OCI-LY7 (cell line): ENCODE results near the gene UBE2N. TPM values are rescaled to one million over a fixed set of nuclear protein-coding genes. Genes with fewer than 3 reads are reported as not detected.

ENCODE experiments used
- BruUV-seq: library from RNA; stranded (reverse); fragments of 400-500 nt; replicated peaks from 2 replicates; lab custom pipeline; 2021; lab: Mats Ljungman, UMichigan
- CTCF ChIA-PET: fragments of 300-600 bp; sonication (Branson Sonifier 250); formaldehyde crosslinking; loops from one replicate; lab custom pipeline; 2022; ENCODE audit warnings: antibody characterized with exemption; ENCODE audit not compliant: unreplicated experiment; lab: Charles Lee
- POLR2A ChIA-PET: fragments of 300-600 bp; sonication (Branson Sonifier 250); formaldehyde crosslinking; loops from one replicate; lab custom pipeline; 2022; ENCODE audit warnings: antibody characterized with exemption; lab: Charles Lee
- DNase-seq: peaks from one replicate; pipeline ENCODE4 v3.0.0-alpha.2; 2015; ENCODE audit warnings: low spot score
- H2AFZ ChIP-seq: fragments of 200-600 bp; sonication (generic), shearing (Covaris generic); 2 replicates; pipeline ENCODE4 v1.6.1; 2014; ENCODE audit warnings: mild to moderate bottlenecking, antibody characterized with exemption, low read length, moderate library complexity
- H3K27ac ChIP-seq: fragments of 200-600 bp; sonication (generic); 2 replicates; pipeline ENCODE4 v1.5.1; 2014; ENCODE audit warnings: mixed run types, low read depth, mild to moderate bottlenecking, moderate library complexity, low read length, inconsistent platforms; ENCODE audit not compliant: poor library complexity, severe bottlenecking
- H3K36me3 ChIP-seq: fragments of 200-600 bp; sonication (generic); 2 replicates; pipeline ENCODE4 v1.6.1; 2014; ENCODE audit warnings: mild to moderate bottlenecking, antibody characterized with exemption, low read length, moderate library complexity, mixed read lengths; ENCODE audit not compliant: insufficient read depth
- H3K4me1 ChIP-seq: fragments of 200-600 bp; sonication (generic); 2 replicates; pipeline ENCODE4 v1.5.1; 2014; ENCODE audit warnings: mild to moderate bottlenecking, low read length; ENCODE audit not compliant: insufficient read depth, poor library complexity, severe bottlenecking
- H3K4me2 ChIP-seq: fragments of 200-600 bp; sonication (generic); 2 replicates; pipeline ENCODE4 v1.6.1; 2014; ENCODE audit warnings: mild to moderate bottlenecking, low read length
- H3K4me3 ChIP-seq: fragments of 200-600 bp; sonication (generic); 2 replicates; pipeline ENCODE4 v1.5.1; 2014; ENCODE audit warnings: mild to moderate bottlenecking, low read depth, low read length; ENCODE audit not compliant: poor library complexity, severe bottlenecking
- H3K79me2 ChIP-seq: fragments of 200-600 bp; sonication (generic); 2 replicates; pipeline ENCODE4 v1.6.1; 2016; ENCODE audit warnings: low read depth, mild to moderate bottlenecking, low read length, moderate library complexity, mixed read lengths; ENCODE audit not compliant: insufficient read depth
- H3K9me2 ChIP-seq: fragments of 200-600 bp; sonication (generic); 2 replicates; pipeline ENCODE4 v1.6.1; 2016; ENCODE audit warnings: mild to moderate bottlenecking, low read length, mixed read lengths; ENCODE audit not compliant: insufficient read depth
- H3K9me3 ChIP-seq: fragments of 200-600 bp; sonication (generic); 2 replicates; pipeline ENCODE4 v1.6.1; 2014; ENCODE audit warnings: mild to moderate bottlenecking, mixed run types, low read length, mixed read lengths
- H4K20me1 ChIP-seq: fragments of 200-600 bp; sonication (generic); 2 replicates; pipeline ENCODE4 v1.6.1; 2014; ENCODE audit warnings: mild to moderate bottlenecking, antibody characterized with exemption, low read length, moderate library complexity, mixed read lengths; ENCODE audit not compliant: insufficient read depth
- EZH2phosphoT487 ChIP-seq: fragments of 200-600 bp; sonication (generic); IDR thresholded peaks from 2 replicates; pipeline ENCODE4 v1.6.1; 2018; ENCODE audit warnings: low read depth, borderline replicate concordance, mild to moderate bottlenecking, mixed run types, antibody characterized with exemption, low read length, moderate library complexity, mixed read lengths
- intact Hi-C: fragments of 100-400 bp; cut with micrococcal nuclease; formaldehyde crosslinking; loops from one replicate; pipeline ENCODE4 v1.10.0; 2022; ENCODE audit not compliant: unreplicated experiment
- total RNA-seq, 2 experiments: library from RNA; depleted of rRNA in 1 of 2; stranded (reverse); fragments of >200 nt in 1 of 2; shearing (Covaris generic) in 1 of 2; gene quantifications; 2 replicates each; pipeline ENCODE4 v1.2.3, GENCODE V29; 2014 to 2022
- TF ChIP-seq, protein P1 (sequence below): fragments of 200-600 bp; sonication (generic); conservative IDR thresholded peaks from 2 replicates; pipeline ENCODE4 v1.5.1; 2014; ENCODE audit warnings: mild to moderate bottlenecking, antibody characterized with exemption, low read length, moderate library complexity, mixed read lengths

UBE2N gene
- total RNA-seq, 2 experiments from 2014 or later = 153 to 214 TPM

- DNase-seq = no peak
- Histone ChIP-seq H3K36me3 (no peaks in the 10 kb centered on the region), H3K4me1 (no peaks in the 10 kb centered on the region), H3K9me2 (no peaks in the 10 kb centered on the region), H3K9me3 (no peaks in the 10 kb centered on the region), H3K4me3 (no peak overlapping the region), H3K27ac (no peak overlapping the region), H4K20me1 (no peaks in the 10 kb centered on the region), H3K79me2 (no peaks in the 10 kb centered on the region), H3K4me2 (no peak overlapping the region), H2AFZ (no peak overlapping the region)
- BruUV-seq = no TSS peak
- intact Hi-C loops = no loop called here
- ChIA-PET POLR2A (no interaction called here), CTCF (interaction anchor here (0.5 kb wide), 1 partner anchor 150 kb away, joined by 3 read pairs; no protein-coding TSS in a partner anchor)
- TF ChIP-seq EZH2phosphoT487 = no peak
Observed at GRCh38 chr12:93366422-93366821, 75.3 kb downstream of the UBE2N start.

GRCh38 chr12:93365616-93366405 lies 75.9 kb downstream of the UBE2N start:
- no peak overlapping the region for H3K4me2 ChIP-seq
- no peaks in the 10 kb centered on the region for H4K20me1 ChIP-seq
- ChIA-PET CTCF (interaction anchor here (0.5 kb wide), 1 partner anchor 150 kb away, joined by 3 read pairs; no protein-coding TSS in a partner anchor), POLR2A (interaction anchor here (1.0 kb wide), 2 partner anchors 8 to 18 kb away, joined by 4 to 5 read pairs; no protein-coding TSS in a partner anchor)
- no peaks in the 10 kb centered on the region for H3K36me3 ChIP-seq
- H3K4me1 ChIP-seq = no peaks in the 10 kb centered on the region
- no peak for DNase-seq
- H3K9me2 ChIP-seq = no peaks in the 10 kb centered on the region
- H3K79me2 ChIP-seq = no peaks in the 10 kb centered on the region
- no peak for TF ChIP-seq EZH2phosphoT487
- TF ChIP-seq, protein P1, sequence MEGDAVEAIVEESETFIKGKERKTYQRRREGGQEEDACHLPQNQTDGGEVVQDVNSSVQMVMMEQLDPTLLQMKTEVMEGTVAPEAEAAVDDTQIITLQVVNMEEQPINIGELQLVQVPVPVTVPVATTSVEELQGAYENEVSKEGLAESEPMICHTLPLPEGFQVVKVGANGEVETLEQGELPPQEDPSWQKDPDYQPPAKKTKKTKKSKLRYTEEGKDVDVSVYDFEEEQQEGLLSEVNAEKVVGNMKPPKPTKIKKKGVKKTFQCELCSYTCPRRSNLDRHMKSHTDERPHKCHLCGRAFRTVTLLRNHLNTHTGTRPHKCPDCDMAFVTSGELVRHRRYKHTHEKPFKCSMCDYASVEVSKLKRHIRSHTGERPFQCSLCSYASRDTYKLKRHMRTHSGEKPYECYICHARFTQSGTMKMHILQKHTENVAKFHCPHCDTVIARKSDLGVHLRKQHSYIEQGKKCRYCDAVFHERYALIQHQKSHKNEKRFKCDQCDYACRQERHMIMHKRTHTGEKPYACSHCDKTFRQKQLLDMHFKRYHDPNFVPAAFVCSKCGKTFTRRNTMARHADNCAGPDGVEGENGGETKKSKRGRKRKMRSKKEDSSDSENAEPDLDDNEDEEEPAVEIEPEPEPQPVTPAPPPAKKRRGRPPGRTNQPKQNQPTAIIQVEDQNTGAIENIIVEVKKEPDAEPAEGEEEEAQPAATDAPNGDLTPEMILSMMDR = no peak
- BruUV-seq = no TSS peak
- intact Hi-C loops = no loop called here
- H2AFZ ChIP-seq = no peak overlapping the region
- no peak overlapping the region for H3K4me3 ChIP-seq
- H3K9me3 ChIP-seq = no peaks in the 10 kb centered on the region
- no peak overlapping the region for H3K27ac ChIP-seq

DNA sequence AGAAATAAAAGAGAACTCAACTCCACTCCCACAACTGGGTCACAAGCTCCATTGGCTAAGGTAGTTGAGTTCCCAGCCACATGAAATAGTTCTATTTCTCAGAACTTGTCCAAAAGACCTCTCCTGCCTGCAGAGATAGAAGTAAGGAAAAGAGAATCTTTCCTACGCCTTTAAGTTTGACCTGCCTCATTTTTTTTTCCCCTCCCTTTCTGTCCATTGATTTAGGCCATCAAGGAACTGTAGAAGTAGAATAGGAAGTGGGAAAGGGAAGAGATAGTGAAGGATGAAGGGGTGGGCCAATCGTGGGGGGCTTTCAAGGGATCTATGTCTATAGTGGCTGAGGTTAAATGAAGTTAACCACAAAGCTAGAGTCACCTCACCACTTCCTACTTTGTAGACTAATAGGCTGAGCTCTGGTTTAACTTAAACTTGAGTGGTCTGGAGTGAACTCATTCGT lies 77.9 kb downstream of the UBE2N start:
- Histone ChIP-seq H3K9me2 (no peaks in the 10 kb centered on the region), H3K4me3 (no peak overlapping the region), H3K9me3 (no peaks in the 10 kb centered on the region), H3K4me1 (no peaks in the 10 kb centered on the region), H3K4me2 (no peak overlapping the region), H4K20me1 (no peaks in the 10 kb centered on the region), H3K36me3 (no peaks in the 10 kb centered on the region), H3K79me2 (no peaks in the 10 kb centered on the region), H2AFZ (no peak overlapping the region), H3K27ac (no peak overlapping the region)
- ChIA-PET CTCF (no interaction called here), POLR2A (interaction anchor here (0.6 to 1.7 kb wide), 4 partner anchors 9 to 1425 kb away, joined by 3 to 12 read pairs (median 4); no protein-coding TSS in a partner anchor)
- TF ChIP-seq, protein P1 = no peak
- no peak for TF ChIP-seq EZH2phosphoT487
- BruUV-seq = no TSS peak
- no peak for DNase-seq
- intact Hi-C loops = no loop called here
